Eye (tissue), 1 donor: ENCODE results near the gene SLC15A5.

Source experiments
- DNase-seq: peaks from one replicate; pipeline ENCODE4 v3.0.0-alpha.2; 2015

SLC15A5 gene

GRCh38 chr12:16171348-16171747 is 106.1 kb downstream of the SLC15A5 start:
- no peak for DNase-seq

- no peak for DNase-seq
Observed at GRCh38 chr12:16168078-16168477, 109.4 kb downstream of the SLC15A5 start.

DNA sequence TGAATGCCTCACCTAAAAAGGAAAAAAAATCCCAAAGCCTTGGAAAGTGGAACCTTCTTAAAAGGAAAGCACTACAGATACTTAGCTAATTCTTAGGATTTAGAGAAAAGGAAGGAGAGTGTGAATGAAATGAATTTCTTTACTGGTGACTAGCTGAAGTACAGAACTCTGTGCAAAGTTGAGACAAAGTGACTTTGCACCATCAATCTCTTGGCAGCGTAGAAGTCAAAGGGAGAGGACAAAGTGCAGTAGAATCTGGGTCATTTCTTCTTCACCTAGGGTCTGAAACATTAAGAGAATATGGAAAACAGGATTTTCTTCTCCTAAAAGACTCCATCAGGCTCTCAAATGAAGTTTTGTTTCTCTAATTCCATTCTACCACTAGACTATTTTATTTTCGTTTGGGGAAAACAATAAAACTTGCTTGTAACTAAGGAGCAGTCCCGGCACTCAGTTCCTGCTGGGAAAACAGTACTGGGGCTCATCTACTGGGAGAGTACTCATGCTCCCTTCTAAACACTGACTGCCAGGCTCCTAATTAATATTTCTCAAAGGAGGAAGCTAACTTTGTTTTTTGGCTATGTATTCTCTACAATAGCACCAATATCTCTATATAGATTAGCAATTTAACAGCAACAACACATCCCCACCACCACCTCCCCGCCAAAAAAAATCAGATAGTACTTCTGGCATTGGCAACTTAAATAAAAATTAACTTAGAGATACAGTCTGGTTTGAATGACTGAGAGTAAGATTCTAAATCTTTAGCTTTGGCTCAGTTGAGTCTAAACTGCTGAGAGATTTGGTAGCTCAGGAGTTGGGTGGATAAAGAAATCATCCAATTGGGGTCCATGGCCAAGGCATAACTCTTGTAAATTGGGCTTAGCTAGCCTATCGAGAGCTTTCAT is 110.7 kb downstream of the SLC15A5 start:
- no peak for DNase-seq

- DNase-seq, result peak; percentile 81
Observed at GRCh38 chr12:16165506-16165905, 112.0 kb downstream of the SLC15A5 start.

DNA sequence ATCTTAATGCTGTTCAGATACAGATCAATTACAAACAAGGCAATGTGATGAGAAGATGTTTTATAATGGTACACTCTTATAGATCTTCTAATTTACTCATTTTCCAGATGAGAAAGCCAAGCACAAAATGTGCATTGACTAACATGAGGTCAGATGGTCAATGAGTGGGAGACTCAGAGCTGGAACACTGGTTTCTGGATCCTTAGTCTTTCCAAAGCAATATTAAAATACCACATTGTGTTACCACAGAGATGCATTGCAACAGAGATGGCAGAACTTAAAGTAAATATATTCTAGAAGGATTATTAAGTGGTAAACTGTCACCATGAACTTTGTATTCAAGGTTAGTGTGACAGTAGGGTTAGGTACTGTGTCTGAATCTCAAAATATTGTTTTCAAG is 113.6 kb downstream of the SLC15A5 start:
- no peak for DNase-seq

GRCh38 chr12:16163146-16163545 is 114.3 kb downstream of the SLC15A5 start:
- no peak for DNase-seq

DNA sequence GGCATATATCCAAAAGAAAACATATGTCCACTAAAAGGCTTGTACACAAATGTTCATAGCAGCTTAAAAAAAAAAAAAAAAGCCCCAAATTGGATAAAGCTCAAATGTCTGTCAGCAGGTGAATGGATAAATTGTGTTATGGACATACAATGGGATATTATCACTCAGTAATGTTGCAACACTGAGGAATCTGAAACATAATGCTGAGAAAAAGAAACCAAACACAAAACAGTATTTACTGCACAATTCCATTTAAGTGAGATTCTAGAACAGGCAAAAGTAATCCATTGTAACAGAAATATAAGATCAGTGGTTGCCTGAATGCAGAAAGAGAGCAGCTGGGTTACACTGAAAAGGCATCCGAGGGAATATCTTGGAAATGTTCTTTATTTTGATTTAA is 117.9 kb downstream of the SLC15A5 start:
- no peak for DNase-seq

GRCh38 chr12:16158050-16158449 is 119.4 kb downstream of the SLC15A5 start:
- DNase-seq, result no peak

DNA sequence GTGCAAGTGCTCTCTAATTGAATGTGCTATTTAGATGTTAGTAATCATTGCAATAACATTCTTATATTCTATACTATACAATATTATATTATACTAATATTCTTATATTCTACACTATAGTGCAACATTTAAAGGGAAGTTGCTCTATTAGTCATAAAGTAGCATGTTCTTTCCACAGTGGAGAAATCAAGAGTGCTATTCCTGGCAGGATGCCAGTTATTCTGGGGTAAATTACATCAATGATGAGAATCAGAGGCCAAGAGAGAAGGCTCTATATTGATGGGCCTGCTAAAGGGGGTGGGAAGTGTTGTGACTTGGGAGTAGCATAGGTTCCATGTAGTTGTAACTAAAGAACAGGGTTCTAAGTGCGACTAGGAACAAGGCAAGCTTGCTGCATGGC is 121.5 kb downstream of the SLC15A5 start:
- no peak for DNase-seq

GRCh38 chr12:16154990-16155389 is 122.5 kb downstream of the SLC15A5 start:
- DNase-seq, result no peak

GRCh38 chr12:16152885-16153673 is 124.4 kb downstream of the SLC15A5 start:
- DNase-seq, result no peak

- DNase-seq, result peak; percentile 6
Observed at GRCh38 chr12:16150276-16150675, 127.2 kb downstream of the SLC15A5 start.

- no peak for DNase-seq
Observed at GRCh38 chr12:16148938-16149337, 128.5 kb downstream of the SLC15A5 start.
